PC-9 (cell line): ENCODE measurements around the gene FAXDC2. TPM values are rescaled to one million over a fixed set of nuclear protein-coding genes. Genes with fewer than 3 reads are reported as not detected.
A peak's percentile ranks its signal among the peaks of the same experiment; 100 is the strongest.

ENCODE experiments used
- BruUV-seq: library from RNA; stranded (reverse); fragments of 400-500 nt; replicated peaks from 2 replicates; lab custom pipeline; 2021; lab: Mats Ljungman, UMichigan
- CTCF ChIA-PET: fragments of 300-600 bp; sonication (Branson Sonifier 250); formaldehyde crosslinking; loops from one replicate; lab custom pipeline; 2022; ENCODE audit warnings: antibody characterized with exemption; lab: Charles Lee
- POLR2A ChIA-PET: fragments of 300-600 bp; sonication (Branson Sonifier 250); formaldehyde crosslinking; loops from one replicate; lab custom pipeline; 2022; ENCODE audit warnings: antibody characterized with exemption; ENCODE audit not compliant: unreplicated experiment; lab: Charles Lee
- DNase-seq, 2 experiments: peaks; one replicate each; pipeline versions ENCODE4 v3.0.0 to v3.0.0-alpha.2; 2015 to 2022; ENCODE audit warnings: mixed read lengths in 1 of 2
- H2AFZ ChIP-seq: fragments of 200-600 bp; sonication (generic); 2 replicates; pipeline ENCODE4 v1.8.1; 2017; ENCODE audit warnings: antibody characterized with exemption
- H3F3A ChIP-seq: fragments of 200-600 bp; sonication (generic); 2 replicates; pipeline ENCODE4 v1.8.1; 2017; ENCODE audit warnings: antibody characterized with exemption, mild to moderate bottlenecking, low read depth; ENCODE audit not compliant: insufficient read depth
- H3K27ac ChIP-seq: fragments of 200-600 bp; sonication (generic); 2 replicates; pipeline ENCODE4 v1.6.1; 2016; ENCODE audit warnings: mixed run types
- H3K27me3 ChIP-seq: fragments of 200-600 bp; sonication (generic); 2 replicates; pipeline ENCODE4 v1.6.1; 2016; ENCODE audit warnings: low read depth, mixed run types; ENCODE audit not compliant: insufficient read depth
- H3K36me3 ChIP-seq: fragments of 200-600 bp; sonication (generic); 2 replicates; pipeline ENCODE4 v1.6.1; 2016; ENCODE audit warnings: low read depth, mixed run types
- H3K4me1 ChIP-seq: fragments of 200-600 bp; sonication (generic); replicated peaks from 2 replicates; pipeline ENCODE4 v1.6.1; 2016; ENCODE audit warnings: mixed run types; ENCODE audit not compliant: insufficient read depth
- H3K4me2 ChIP-seq: fragments of 200-600 bp; sonication (generic); 2 replicates; pipeline ENCODE4 v1.6.1; 2017; ENCODE audit warnings: mixed run types
- H3K4me3 ChIP-seq: fragments of 200-600 bp; sonication (generic); 2 replicates; pipeline ENCODE4 v1.6.1; 2016; ENCODE audit warnings: mixed run types
- H3K79me2 ChIP-seq: fragments of 200-600 bp; sonication (generic); 2 replicates; pipeline ENCODE4 v1.6.1; 2017; ENCODE audit warnings: low read depth, mixed run types
- H3K9me2 ChIP-seq: fragments of 200-600 bp; sonication (generic); 2 replicates; pipeline ENCODE4 v1.8.1; 2017; ENCODE audit warnings: mild to moderate bottlenecking; ENCODE audit not compliant: insufficient read depth
- H3K9me3 ChIP-seq: fragments of 200-600 bp; sonication (generic); 2 replicates; pipeline ENCODE4 v1.8.1; 2016; ENCODE audit warnings: low read depth; ENCODE audit not compliant: insufficient read depth
- H4K20me1 ChIP-seq: fragments of 200-600 bp; sonication (generic); 2 replicates; pipeline ENCODE4 v1.8.1; 2017; ENCODE audit not compliant: insufficient read depth
- CTCF ChIP-seq: fragments of 200-600 bp; sonication (generic); conservative IDR thresholded peaks from 2 replicates; pipeline ENCODE4 v1.6.1; 2017; ENCODE audit warnings: mixed run types, antibody characterized with exemption, mild to moderate bottlenecking, moderate library complexity
- EZH2 ChIP-seq: fragments of 200-600 bp; sonication (generic); IDR thresholded peaks from 2 replicates; pipeline ENCODE4 v1.8.0; 2017; ENCODE audit warnings: antibody characterized with exemption, low read depth
- intact Hi-C: fragments of 100-400 bp; cut with micrococcal nuclease; formaldehyde crosslinking; loops from one replicate; pipeline ENCODE4 v1.10.0; 2022; ENCODE audit not compliant: unreplicated experiment
- total RNA-seq: library from RNA; stranded (reverse); gene quantifications from 2 replicates; pipeline ENCODE4 v1.2.3, GENCODE V29; 2021

Gene FAXDC2
- total RNA-seq, 1 experiment from 2014 or later, result 0.70 TPM

DNA sequence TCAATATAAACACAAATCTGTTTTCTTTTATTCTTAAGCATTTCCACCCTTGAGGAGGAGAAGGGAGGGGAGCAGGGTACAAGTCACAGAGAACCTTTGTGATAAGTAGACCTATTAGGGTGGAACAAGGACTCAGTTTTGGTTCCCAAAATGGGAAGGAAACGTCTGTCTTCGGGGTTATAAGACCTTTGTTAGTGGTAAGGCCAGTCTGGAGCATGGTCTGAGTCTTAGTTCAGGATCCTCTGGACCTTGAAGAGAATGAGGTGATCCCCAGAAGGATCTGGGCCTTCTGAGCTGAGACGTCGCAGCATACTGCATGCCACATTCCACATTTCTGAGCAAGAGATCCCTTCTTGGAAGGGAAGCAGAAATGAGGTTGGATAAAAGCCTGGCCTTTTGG is 37.2 kb downstream of the FAXDC2 start:
- H3K79me2 ChIP-seq, result no peaks in the 10 kb centered on the region
- TF ChIP-seq CTCF (no peak), EZH2 (no peak)
- peaks cover 55% of the 10 kb centered on the region; the same call in 1 of the 2 replicates for H3F3A ChIP-seq
- no TSS peak for BruUV-seq
- DNase-seq, result no peak
- ChIA-PET CTCF (no interaction called here), POLR2A (no interaction called here)
- no peak overlapping the region for H3K4me2 ChIP-seq
- no peaks in the 10 kb centered on the region for H3K27me3 ChIP-seq
- no peak overlapping the region for H2AFZ ChIP-seq
- no peak overlapping the region for H3K4me3 ChIP-seq
- H4K20me1 ChIP-seq, result peaks cover 28% of the 10 kb centered on the region
- intact Hi-C loops, result loop anchor here (10.0 kb wide), 1 partner anchor 838 kb away; no protein-coding TSS in a partner anchor
- no peak overlapping the region for H3K27ac ChIP-seq
- peaks cover 52% of the 10 kb centered on the region for H3K36me3 ChIP-seq
- H3K4me1 ChIP-seq, result no peaks in the 10 kb centered on the region
- H3K9me3 ChIP-seq, result no peaks in the 10 kb centered on the region
- no peaks in the 10 kb centered on the region for H3K9me2 ChIP-seq

DNA sequence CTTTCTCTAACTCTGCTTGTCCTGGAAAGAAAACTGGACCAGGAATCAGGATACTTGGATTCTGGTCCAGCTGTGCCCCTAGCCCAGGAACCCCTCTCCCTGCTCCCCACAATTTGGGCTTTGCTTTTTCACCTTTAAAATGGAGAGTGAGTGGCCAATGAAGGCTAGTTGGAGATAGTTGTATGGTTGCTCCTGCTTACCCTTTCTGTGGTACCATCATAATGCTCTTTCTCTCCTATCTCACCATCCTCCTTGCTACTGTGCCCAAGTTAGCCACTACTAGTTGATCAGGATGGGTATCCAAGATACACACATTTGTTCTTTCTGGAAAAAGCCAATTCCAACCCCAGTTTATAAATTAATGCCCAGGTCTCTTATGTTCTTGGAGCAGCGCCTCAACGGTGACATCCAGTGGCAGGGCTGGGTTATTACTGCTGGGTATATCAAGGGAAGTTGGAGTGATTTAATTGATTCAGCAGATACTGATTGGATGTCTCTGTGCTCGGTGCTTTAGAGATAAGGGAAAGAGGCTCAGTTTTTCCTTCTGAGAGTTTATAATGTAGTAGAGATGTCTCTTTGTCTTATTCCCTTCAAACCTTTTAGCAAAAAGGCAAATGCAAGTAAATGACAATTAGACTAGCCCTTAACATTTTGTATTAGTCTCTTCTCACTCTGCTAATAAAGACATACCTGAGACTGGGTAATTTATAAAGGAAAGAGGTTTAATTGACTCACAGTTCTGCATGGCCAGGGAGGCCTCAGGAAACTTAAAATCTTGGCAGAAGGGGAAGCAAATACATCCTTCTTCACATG is 38.5 kb downstream of the FAXDC2 start:
- 0 out of 2 replicates have a peak, but pooled peaks cover 2% of the 10 kb centered on the region for H3K79me2 ChIP-seq
- DNase-seq, result peak; percentile 50 to 60
- no peak overlapping the region for H2AFZ ChIP-seq
- no peak overlapping the region for H3K4me2 ChIP-seq
- intact Hi-C loops, result loop anchor here (1.0 to 10.0 kb wide), 2 partner anchors 162 to 837 kb away; no protein-coding TSS in a partner anchor
- BruUV-seq, result no TSS peak
- no peaks in the 10 kb centered on the region for H3K9me3 ChIP-seq
- ChIA-PET POLR2A (no interaction called here), CTCF (no interaction called here)
- H3K27ac ChIP-seq, result no peak overlapping the region
- peaks cover 56% of the 10 kb centered on the region; the same call in 1 of the 2 replicates for H3F3A ChIP-seq
- TF ChIP-seq EZH2 (no peak), CTCF (peak; percentile 93)
- peaks cover 41% of the 10 kb centered on the region for H4K20me1 ChIP-seq
- H3K27me3 ChIP-seq, result no peaks in the 10 kb centered on the region
- no peak overlapping the region for H3K4me3 ChIP-seq
- H3K9me2 ChIP-seq, result no peaks in the 10 kb centered on the region
- no peaks in the 10 kb centered on the region for H3K4me1 ChIP-seq
- peaks cover 65% of the 10 kb centered on the region for H3K36me3 ChIP-seq

DNA sequence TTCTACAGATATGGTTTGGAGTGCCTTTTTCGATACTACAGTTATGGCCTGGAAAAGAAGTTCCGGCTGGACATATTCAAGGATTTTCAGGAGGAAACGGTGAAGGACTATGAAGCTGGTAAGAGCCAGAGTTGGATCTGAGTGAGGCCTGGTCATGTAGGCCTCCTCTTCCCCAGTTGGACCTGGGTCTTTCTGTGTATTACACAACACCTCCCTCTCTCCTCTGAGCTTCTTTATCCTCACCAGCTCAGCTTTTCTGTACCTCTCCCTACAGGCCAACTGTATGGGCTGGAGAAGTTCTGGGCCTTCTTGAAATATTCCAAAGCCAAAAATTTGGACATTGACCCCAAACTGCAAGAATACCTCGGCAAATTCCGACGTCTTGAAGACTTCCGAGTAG is 39.2 kb downstream of the FAXDC2 start:
- intact Hi-C loops, result loop anchor here (10.0 kb wide), 1 partner anchor 836 kb away; no protein-coding TSS in a partner anchor
- H2AFZ ChIP-seq, result no peak overlapping the region
- H3F3A ChIP-seq, result peaks cover 62% of the 10 kb centered on the region; the same call in 1 of the 2 replicates
- no peak for DNase-seq
- POLR2A ChIA-PET, result no interaction called here
- H3K9me3 ChIP-seq, result no peaks in the 10 kb centered on the region
- CTCF ChIA-PET, result no interaction called here
- H3K4me2 ChIP-seq, result no peak overlapping the region
- 0 out of 2 replicates have a peak, but pooled peaks cover 2% of the 10 kb centered on the region for H3K79me2 ChIP-seq
- BruUV-seq, result no TSS peak
- peaks cover 65% of the 10 kb centered on the region for H3K36me3 ChIP-seq
- H4K20me1 ChIP-seq, result peaks cover 47% of the 10 kb centered on the region
- no peak overlapping the region for H3K27ac ChIP-seq
- peaks cover 2% of the 10 kb centered on the region; the same call in 1 of the 2 replicates for H3K4me1 ChIP-seq
- no peaks in the 10 kb centered on the region for H3K9me2 ChIP-seq
- no peaks in the 10 kb centered on the region for H3K27me3 ChIP-seq
- no peak for TF ChIP-seq CTCF
- H3K4me3 ChIP-seq, result no peak overlapping the region
